GM19043 (cell line): Measurements from ENCODE around the gene C2CD4C.
"Not testable (repeated sequence)": the region's sequence is repeated elsewhere in the genome, so short reads cannot be mapped to it uniquely, and the experiment has no call there.

Experiments
- ATAC-seq: cut with Tn5 transposase; IDR thresholded peaks from one replicate; pipeline ENCODE4 v1.9.1; 2021; ENCODE audit warnings: low read depth; ENCODE audit not compliant: unreplicated experiment

C2CD4C gene

GRCh38 chr19:369876-370275, 39.1 kb downstream of the C2CD4C start:
- ATAC-seq = no peak

- ATAC-seq = no peak
Measured at GRCh38 chr19:369256-369655, 39.7 kb downstream of the C2CD4C start.

- no peak for ATAC-seq
Measured at GRCh38 chr19:368630-369024, 40.3 kb downstream of the C2CD4C start.

- no peak for ATAC-seq
Measured at GRCh38 chr19:367963-368629, 40.9 kb downstream of the C2CD4C start.

- no peak for ATAC-seq
Measured at GRCh38 chr19:367561-367960, 41.4 kb downstream of the C2CD4C start.

- ATAC-seq = no peak
Measured at GRCh38 chr19:366951-367350, 42.0 kb downstream of the C2CD4C start.

- no peak for ATAC-seq
Measured at GRCh38 chr19:366205-366783, 42.7 kb downstream of the C2CD4C start.

- no peak for ATAC-seq
Measured at GRCh38 chr19:364496-365287, 44.3 kb downstream of the C2CD4C start.

GRCh38 chr19:362683-363082, 46.3 kb downstream of the C2CD4C start:
- ATAC-seq = no peak

- ATAC-seq = no peak
Measured at GRCh38 chr19:362154-362553, 46.8 kb downstream of the C2CD4C start.

- ATAC-seq = no peak
Measured at GRCh38 chr19:359653-359925, 49.4 kb downstream of the C2CD4C start.

- not testable (repeated sequence) for ATAC-seq
Measured at GRCh38 chr19:355536-355935, 53.4 kb downstream of the C2CD4C start.
